HCT116 (cell line): ENCODE results near the gene MPI. TPM values are rescaled to one million over a fixed set of nuclear protein-coding genes. Genes with fewer than 3 reads are reported as not detected.

ENCODE experiments used
- ATAC-seq: fragments of 200-7000 bp; cut with Tn5 transposase; 2 replicates; pipeline ENCODE4 v1.9.1; 2020; ENCODE audit warnings: mild to moderate bottlenecking, moderate library complexity
- BruUV-seq: library from RNA; stranded (reverse); fragments of 400-500 nt; replicated peaks from 2 replicates; lab custom pipeline; 2021; lab: Mats Ljungman, UMichigan
- CTCF ChIA-PET: fragments of 300-600 bp; sonication (Branson Sonifier 250); formaldehyde crosslinking; loops from one replicate; lab custom pipeline; 2021; ENCODE audit warnings: antibody characterized with exemption; lab: Charles Lee
- POLR2A ChIA-PET: fragments of 300-600, 350-600 bp; sonication (Branson Sonifier 250); formaldehyde crosslinking; loops from one replicate; lab custom pipeline; 2021; ENCODE audit warnings: antibody characterized with exemption; lab: Charles Lee
- RAD21 ChIA-PET, 2 experiments: fragments of 300-600 bp; sonication (Branson Sonifier 250); formaldehyde crosslinking; loops; one replicate each; lab custom pipeline; 2023; ENCODE audit warnings: low total read pairs in 2 of 2; ENCODE audit not compliant: uncharacterized antibody in 2 of 2, unreplicated experiment in 2 of 2, low non-redundant PET in 1 of 2; lab: Charles Lee
- DNase-seq: peaks from one replicate; pipeline ENCODE4 v3.0.0-alpha.2; 2010; ENCODE audit warnings: low read depth, low spot score
- H2AFZ ChIP-seq: fragments of 200-600 bp; shearing (Covaris generic), sonication (generic); 2 replicates; pipeline ENCODE4 v1.6.1; 2017; ENCODE audit warnings: low read depth, mixed run types, mixed read lengths, antibody characterized with exemption, low read length; ENCODE audit not compliant: poor library complexity, severe bottlenecking
- H3K27ac ChIP-seq: 2 replicates; pipeline ENCODE4 v1.5.1; 2012; ENCODE audit warnings: low read depth, low read length
- H3K27me3 ChIP-seq: fragments of 200-600 bp; sonication (generic); 2 replicates; pipeline ENCODE4 v1.6.1; 2016; ENCODE audit warnings: mixed run types, low read length, mixed read lengths; ENCODE audit not compliant: insufficient read depth
- H3K36me3 ChIP-seq, 2 experiments: fragments of 200-500 bp in 1 of 2; fragments of 200-600 bp in 1 of 2; sonication (Bioruptor generic) in 1 of 2; sonication (generic) in 1 of 2; 2 replicates each; pipeline versions ENCODE4 v1.5.1 to v1.6.1; 2014 to 2016; ENCODE audit warnings: low read length in 2 of 2, inconsistent platforms in 1 of 2, mixed read lengths in 1 of 2, mixed run types in 1 of 2; ENCODE audit not compliant: insufficient read depth in 2 of 2, control insufficient read depth in 1 of 2
- H3K4me1 ChIP-seq, 2 experiments: fragments of 200-600 bp in 1 of 2; sonication (generic) in 1 of 2; 2 replicates each; pipeline versions ENCODE4 v1.5.1 to v1.6.1; 2012 to 2017; ENCODE audit warnings: low read length in 2 of 2, inconsistent platforms in 1 of 2, mild to moderate bottlenecking in 1 of 2, mixed read lengths in 1 of 2, mixed run types in 1 of 2, moderate library complexity in 1 of 2; ENCODE audit not compliant: insufficient read depth in 2 of 2, control insufficient read depth in 1 of 2
- H3K4me2 ChIP-seq: fragments of 200-600 bp; sonication (generic); 2 replicates; pipeline ENCODE4 v1.6.1; 2017; ENCODE audit warnings: mixed run types, low read length, mixed read lengths
- H3K4me3 ChIP-seq, 2 experiments: fragments of 200-600 bp in 1 of 2; sonication (generic) in 1 of 2; replicated peaks in 1 of 2; 2 replicates each; pipeline ENCODE4 v1.5.1; 2011 to 2016; ENCODE audit warnings: low read length in 2 of 2, control low read depth in 1 of 2, low read depth in 1 of 2, mild to moderate bottlenecking in 1 of 2, mixed read lengths in 1 of 2, mixed run types in 1 of 2
- H3K79me2 ChIP-seq: fragments of 200-600 bp; sonication (generic); 2 replicates; pipeline ENCODE4 v1.6.1; 2017; ENCODE audit warnings: mild to moderate bottlenecking, mixed run types, low read length, moderate library complexity, mixed read lengths; ENCODE audit not compliant: insufficient read depth
- H3K9ac ChIP-seq: fragments of 200-600 bp; sonication (generic); 2 replicates; pipeline ENCODE4 v1.6.1; 2016; ENCODE audit warnings: low read length, mixed read lengths
- H3K9me2 ChIP-seq: fragments of 200-600 bp; sonication (generic), shearing (Covaris generic); 2 replicates; pipeline ENCODE4 v1.6.1; 2017; ENCODE audit warnings: mixed run types, mild to moderate bottlenecking, moderate library complexity; ENCODE audit not compliant: insufficient read depth
- H3K9me3 ChIP-seq, 2 experiments: fragments of 200-500 bp in 1 of 2; fragments of 200-600 bp in 1 of 2; sonication (Bioruptor generic) in 1 of 2; sonication (generic) in 1 of 2; 2 replicates each; pipeline ENCODE4 v1.6.1; 2014 to 2017; ENCODE audit warnings: low read length in 2 of 2, mixed read lengths in 2 of 2, inconsistent platforms in 1 of 2, low read depth in 1 of 2, mild to moderate bottlenecking in 1 of 2, mixed run types in 1 of 2, moderate library complexity in 1 of 2; ENCODE audit not compliant: control insufficient read depth in 1 of 2, insufficient read depth in 1 of 2
- H4K20me1 ChIP-seq: fragments of 200-600 bp; sonication (generic), shearing (Covaris generic); 2 replicates; pipeline ENCODE4 v1.6.1; 2017; ENCODE audit warnings: mixed run types, mild to moderate bottlenecking, moderate library complexity; ENCODE audit not compliant: insufficient read depth
- CBX3 ChIP-seq: IDR thresholded peaks from 2 replicates; pipeline ENCODE4 v1.6.1; 2012; ENCODE audit warnings: low read depth
- CTCF ChIP-seq, 3 experiments: fragments of 200-600 bp in 1 of 3; sonication (generic) in 1 of 3; IDR thresholded peaks in 2 of 3; conservative IDR thresholded peaks in 1 of 3; 2 replicates each; pipeline ENCODE4 v1.5.1; 2012 to 2017; ENCODE audit warnings: low read depth in 2 of 3, low read length in 2 of 3, antibody characterized with exemption in 1 of 3, borderline replicate concordance in 1 of 3, control low read depth in 1 of 3, mild to moderate bottlenecking in 1 of 3, mixed read lengths in 1 of 3, mixed run types in 1 of 3, moderate library complexity in 1 of 3; ENCODE audit not compliant: insufficient read depth in 1 of 3
- EGR1 ChIP-seq: IDR thresholded peaks from 2 replicates; pipeline ENCODE4 v1.6.1; 2012; ENCODE audit warnings: low read depth
- EZH2 ChIP-seq: fragments of 200-600 bp; sonication (generic); IDR thresholded peaks from 2 replicates; pipeline ENCODE4 v1.6.1; 2017; ENCODE audit warnings: antibody characterized with exemption, mixed run types
- JUND ChIP-seq: IDR thresholded peaks from 2 replicates; pipeline ENCODE4 v1.6.1; 2012
- REST ChIP-seq: IDR thresholded peaks from 2 replicates; pipeline ENCODE4 v1.6.1; 2012; ENCODE audit warnings: low read depth
- SRF ChIP-seq: IDR thresholded peaks from 2 replicates; pipeline ENCODE4 v1.6.1; 2012; ENCODE audit warnings: low read depth
- TCF7L2 ChIP-seq: IDR thresholded peaks from 2 replicates; pipeline ENCODE4 v1.7.0; 2011; ENCODE audit warnings: borderline replicate concordance, inconsistent platforms; ENCODE audit not compliant: insufficient read depth, insufficient read length; ENCODE audit errors: extremely low read depth
- YY1 ChIP-seq: IDR thresholded peaks from 2 replicates; pipeline ENCODE4 v1.6.1; 2011; ENCODE audit warnings: low read length, low read depth, moderate library complexity, mild to moderate bottlenecking; ENCODE audit not compliant: insufficient replicate concordance; ENCODE audit errors: extremely low read depth
- ZFX ChIP-seq: fragments of 450-650 bp; IDR thresholded peaks from 2 replicates; pipeline ENCODE4 v1.6.1; 2017
- ZNF274 ChIP-seq: fragments of 200-500 bp; sonication (Bioruptor generic); IDR thresholded peaks from 2 replicates; pipeline ENCODE4 v1.6.1; 2014; ENCODE audit warnings: mild to moderate bottlenecking, low read depth, low read length, inconsistent platforms
- intact Hi-C: fragments of 100-400 bp; cut with micrococcal nuclease; formaldehyde crosslinking; loops from 2 replicates; pipeline ENCODE4 v1.10.0; 2022
- total RNA-seq: library from RNA; stranded (reverse); gene quantifications from one replicate; pipeline ENCODE4 v1.2.1, GENCODE V29; 2021; ENCODE audit not compliant: unreplicated experiment

The MPI gene
- total RNA-seq, 1 experiment from 2014 or later = 49.7 TPM

GRCh38 chr15:74847432-74847831 is 42.4 kb upstream of the MPI start:
- ChIA-PET POLR2A (interaction anchor here (0.5 kb wide), 1 partner anchor 462 kb away, joined by 4 read pairs; no protein-coding TSS in a partner anchor), RAD21 (no interaction called here), CTCF (interaction anchor here (1.1 kb wide), 1 partner anchor 54 kb away, joined by 3 read pairs; no protein-coding TSS in a partner anchor)
- H3K4me3 ChIP-seq = no peak overlapping the region
- no peaks in the 10 kb centered on the region for H4K20me1 ChIP-seq
- H3K4me2 ChIP-seq = no peak overlapping the region
- intact Hi-C loops = no loop called here
- peaks cover 25 to 27% of the 10 kb centered on the region in 2 experiments; a peak in 3 of 4 replicates for H3K36me3 ChIP-seq
- H3K9ac ChIP-seq = no peak overlapping the region
- ATAC-seq = no peak
- TF ChIP-seq ZFX (no peak), CBX3 (no peak), TCF7L2 (no peak), SRF (no peak), ZNF274 (no peak), EZH2 (no peak), EGR1 (no peak), REST (no peak), JUND (no peak), CTCF (IDR thresholded peaks at IDR 0.05 in 2 of 3, conservative IDR thresholded peaks at IDR 0.05 in 1 of 3; ENCODE audit: borderline replicate concordance in 1 of 3, insufficient read depth in 1 of 3, low read depth in 2 of 3, low read length in 2 of 3) (no peak), YY1 (no peak)
- no peaks in the 10 kb centered on the region for H3K27me3 ChIP-seq
- no peak overlapping the region for H2AFZ ChIP-seq
- BruUV-seq = no TSS peak
- H3K9me2 ChIP-seq = no peaks in the 10 kb centered on the region
- H3K27ac ChIP-seq = no peak overlapping the region
- no peak for DNase-seq
- H3K79me2 ChIP-seq = no peaks in the 10 kb centered on the region
- no peaks in the 10 kb centered on the region for H3K9me3 ChIP-seq
- H3K4me1 ChIP-seq = peaks cover 6 to 12% of the 10 kb centered on the region in 2 experiments; a peak in 3 of 4 replicates
